SIG-M5 (cell line): ENCODE data around the gene NKX2-3.

ENCODE experiments used
- DNase-seq: peaks from one replicate; lab custom pipeline; 2025; lab: John Stamatoyannopoulos, UW

Gene NKX2-3

DNA sequence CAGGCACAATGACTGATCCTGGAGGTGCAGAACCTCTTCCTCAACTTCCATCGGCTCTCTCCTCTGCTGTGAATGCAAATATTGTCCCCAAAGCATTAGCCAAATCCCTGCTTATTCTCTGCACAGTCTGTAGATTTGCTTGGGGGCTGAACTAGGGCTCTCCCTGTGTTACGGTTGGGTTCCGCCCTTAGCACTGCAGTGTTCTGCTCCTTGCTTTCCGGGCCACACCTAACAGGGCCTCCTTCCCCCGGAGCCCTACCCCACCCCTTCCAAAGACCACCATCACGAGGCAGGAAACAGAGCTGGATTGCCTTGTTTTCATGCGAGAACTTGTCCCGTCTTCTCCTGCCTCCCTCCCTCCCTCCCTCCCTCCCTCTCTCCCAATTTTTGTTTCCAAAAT is 50.9 kb downstream of the NKX2-3 start:
- DNase-seq = no peak
